Stimulated activated CD8-positive, alpha-beta memory T cell treated with anti-CD3 and anti-CD28 coated beads, Interleukin-4, amount 100 ng/mL, for 48 hours (primary cell): ENCODE measurements around the gene NPM3.

Experiments used
- DNase-seq: peaks from one replicate; pipeline ENCODE4 v3.0.0-alpha.2; 2020

The NPM3 gene

DNA sequence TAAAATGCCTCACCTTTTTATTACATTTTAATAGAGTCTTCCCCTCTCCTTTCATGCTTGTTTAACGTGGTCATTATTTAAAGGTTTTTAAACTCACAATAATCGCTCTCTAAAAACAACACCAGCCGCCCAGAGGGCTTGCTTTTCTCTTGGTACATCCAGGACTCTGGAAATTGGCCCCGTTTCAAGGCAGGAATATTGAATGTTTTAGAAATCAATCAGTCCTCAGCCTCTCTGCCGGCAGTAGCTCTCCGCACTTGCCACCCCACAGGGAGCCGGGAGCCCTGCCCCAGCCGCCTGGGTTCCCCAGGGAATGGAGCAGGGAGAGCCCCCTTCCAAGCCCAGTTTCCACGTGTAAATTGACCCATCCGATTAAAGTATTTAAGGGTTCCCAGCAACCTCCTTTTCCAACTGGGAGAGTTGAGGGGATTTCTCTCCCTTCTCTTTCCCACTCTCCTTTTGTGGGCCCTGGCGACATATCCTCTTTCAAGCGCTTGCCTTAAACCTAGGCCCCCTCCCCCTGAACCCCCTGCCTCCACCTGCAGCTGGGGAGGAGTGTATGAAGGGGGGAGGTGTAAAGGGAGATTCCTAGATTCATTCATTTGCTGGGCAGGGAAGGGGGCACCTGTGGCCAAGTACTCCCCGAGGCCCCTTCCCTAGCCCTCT, 9.2 kb downstream of the NPM3 start:
- DNase-seq = no peak

DNA sequence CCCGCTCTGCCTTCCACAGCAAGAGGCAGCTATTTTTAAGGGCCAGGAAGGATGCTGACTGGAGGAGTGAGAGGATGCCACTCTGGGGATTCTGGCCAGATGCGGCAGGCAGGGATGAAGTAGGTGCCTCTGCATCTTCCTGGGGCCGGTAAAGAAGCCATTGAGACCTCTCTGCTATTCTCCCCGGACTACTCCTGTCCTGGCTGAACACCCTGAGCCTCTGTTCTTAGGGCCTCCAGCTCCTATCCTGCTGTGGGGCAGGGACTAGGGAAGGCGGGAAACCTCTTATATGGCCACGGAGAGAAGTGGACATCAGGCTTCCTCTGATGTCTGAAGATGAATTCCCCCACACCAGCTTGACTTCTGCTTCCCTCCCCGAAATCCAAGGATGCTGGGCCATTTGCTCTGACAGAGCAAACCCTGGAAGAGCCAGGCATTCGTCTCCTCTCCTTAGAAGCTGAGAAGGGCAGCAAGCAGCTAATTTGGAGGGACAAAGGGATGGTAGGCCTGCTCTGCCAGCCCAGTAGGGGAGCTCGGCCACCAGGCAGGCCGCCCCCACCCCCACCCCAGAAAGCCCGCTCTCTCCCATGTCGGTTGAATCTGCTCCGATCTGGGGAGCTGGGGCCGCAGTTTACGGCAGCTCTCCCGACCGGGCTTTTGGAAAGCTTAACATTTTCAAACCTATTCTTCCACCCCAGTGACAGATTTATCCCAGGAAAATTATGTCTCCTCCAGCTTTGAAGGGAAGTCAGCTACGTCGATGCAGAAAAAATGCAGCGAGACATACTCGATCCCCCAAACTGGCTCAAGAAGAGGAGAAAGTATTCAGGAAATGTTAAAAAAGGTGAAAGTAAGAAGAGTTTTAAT, 10.1 kb downstream of the NPM3 start:
- no peak for DNase-seq

DNA sequence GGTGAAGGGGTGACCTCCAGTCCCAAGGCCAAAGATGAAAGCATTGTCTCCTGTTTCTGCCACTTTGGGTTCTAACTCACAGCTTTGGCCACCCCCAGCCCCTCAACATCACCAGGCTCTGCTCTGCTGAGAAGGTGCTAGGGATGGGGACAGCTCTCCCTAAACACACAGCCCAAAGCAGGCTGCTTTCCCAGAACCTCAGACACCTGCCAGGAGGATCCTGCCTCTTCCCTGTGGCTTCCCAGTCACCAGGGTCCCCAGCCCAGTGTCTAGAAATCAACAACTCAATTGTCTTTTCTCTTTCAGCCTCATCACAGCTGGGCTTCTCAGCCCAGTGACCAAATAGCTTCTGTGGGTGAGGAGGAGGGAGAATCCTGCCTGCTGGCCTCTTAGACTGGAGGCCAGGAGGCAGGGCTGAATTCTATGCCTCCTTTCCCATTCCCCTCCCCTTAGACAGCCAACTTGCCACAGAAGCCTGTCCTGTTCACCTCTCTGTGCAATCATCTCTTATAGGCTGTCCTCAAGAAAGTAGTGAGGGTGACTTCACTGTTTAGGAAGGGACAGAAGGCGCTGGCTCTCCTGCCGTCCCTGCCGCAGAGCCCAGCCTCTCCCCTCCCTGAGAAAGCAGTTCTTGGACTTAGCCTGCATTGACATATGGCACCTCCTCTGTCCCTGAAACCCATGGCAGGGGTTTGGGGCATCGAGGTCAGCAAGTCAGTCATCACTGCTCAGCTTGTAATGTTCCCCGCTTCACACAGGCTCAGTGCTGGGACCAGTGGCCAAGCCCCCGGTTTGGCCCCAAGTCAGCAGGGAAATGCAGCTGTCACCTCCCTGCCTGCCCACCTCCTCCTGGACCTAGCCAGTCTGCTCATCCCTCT, 11.0 kb downstream of the NPM3 start:
- DNase-seq = no peak

DNA sequence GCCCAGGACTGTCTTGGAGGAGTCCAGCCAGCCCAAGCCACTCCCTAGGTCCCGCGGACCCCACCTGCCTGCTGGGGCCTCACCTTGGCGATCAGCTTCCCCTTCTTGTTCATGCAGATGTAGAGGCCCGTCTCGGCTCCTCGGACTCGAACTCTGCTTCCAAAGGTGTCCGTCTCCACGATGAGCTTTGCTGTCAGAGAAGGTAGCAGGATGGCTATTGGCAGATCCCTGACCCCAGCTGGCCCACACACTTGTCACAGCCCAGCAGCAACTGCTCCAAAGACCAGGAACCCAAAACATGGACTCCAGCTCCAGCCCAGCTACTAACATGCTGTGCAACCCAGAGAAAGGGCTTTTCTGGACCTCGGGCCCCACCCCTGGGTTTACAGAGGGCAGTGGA, 11.9 kb downstream of the NPM3 start:
- DNase-seq = no peak

DNA sequence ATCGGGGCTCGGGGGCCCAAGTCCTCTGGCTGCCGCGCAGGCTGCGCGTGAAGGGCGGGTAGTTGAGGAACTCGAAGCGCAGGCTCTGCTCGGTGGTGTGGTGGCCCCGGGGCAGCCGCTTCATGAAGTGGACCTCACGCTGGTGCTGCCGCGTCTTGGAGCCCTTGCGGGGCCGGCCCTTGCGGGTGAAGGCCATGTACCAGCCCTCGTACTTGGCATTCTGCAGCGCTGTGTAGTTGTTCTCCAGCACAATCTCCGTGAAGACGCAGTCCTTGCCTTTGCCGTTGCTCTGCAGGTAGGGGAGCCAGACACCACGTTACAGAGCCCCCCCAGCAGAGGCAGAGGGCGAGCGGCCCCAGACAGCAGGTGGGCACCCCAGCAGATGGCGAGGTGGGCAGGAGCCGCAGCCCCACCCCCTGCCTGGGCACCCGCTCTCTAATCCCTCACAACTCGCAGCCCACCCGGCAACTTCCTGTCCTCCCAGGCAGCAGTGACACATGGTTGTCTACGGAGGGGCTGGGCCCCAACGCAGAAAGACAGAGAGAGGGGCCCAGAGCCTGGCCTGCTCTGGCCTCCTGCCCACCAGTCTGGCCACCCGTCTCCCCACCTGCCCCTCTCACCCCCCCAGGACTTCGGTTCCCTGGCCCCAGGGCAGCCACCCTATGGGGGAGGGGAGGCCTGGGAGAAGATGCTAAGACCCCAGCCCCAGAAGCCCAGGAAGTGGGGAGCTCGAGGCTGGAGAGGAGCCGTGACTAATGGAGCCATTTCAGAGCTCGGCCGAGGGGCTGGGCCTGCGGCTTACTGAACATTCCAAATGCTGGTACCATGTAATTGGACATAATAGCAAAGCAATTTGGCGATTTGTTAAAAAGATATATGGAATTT, 12.7 kb downstream of the NPM3 start:
- DNase-seq = no peak

DNA sequence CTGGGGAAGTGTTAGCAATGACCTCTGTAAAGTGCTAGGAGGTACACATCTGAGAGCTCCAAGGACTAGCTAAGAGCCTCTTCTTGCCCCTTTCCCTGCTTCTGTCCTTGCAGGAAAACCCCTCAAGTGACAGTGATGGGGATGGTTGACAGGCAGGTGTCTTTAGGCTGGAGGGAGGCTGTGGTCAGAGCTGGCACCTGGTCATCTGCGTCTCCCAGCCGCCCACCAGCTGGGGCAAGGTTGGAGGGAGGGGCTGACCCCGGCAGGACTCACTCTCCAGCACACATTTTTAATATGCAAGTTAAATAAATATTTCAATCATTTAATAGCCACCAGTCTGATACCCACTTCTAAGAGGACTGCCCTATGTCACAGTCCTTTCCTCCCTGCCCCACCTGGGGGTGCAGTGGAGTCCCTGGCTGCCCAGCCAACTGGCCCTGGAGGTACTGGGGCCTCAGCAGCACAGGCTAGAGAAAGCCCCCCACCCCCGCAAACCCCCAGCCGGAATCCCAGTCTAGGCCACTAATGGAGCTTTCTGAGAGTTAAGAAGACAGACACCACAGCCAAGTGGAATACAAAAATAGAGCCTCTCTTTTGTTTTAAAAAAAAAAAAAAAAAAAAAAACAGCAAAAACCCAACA, 13.6 kb downstream of the NPM3 start:
- no peak for DNase-seq

DNA sequence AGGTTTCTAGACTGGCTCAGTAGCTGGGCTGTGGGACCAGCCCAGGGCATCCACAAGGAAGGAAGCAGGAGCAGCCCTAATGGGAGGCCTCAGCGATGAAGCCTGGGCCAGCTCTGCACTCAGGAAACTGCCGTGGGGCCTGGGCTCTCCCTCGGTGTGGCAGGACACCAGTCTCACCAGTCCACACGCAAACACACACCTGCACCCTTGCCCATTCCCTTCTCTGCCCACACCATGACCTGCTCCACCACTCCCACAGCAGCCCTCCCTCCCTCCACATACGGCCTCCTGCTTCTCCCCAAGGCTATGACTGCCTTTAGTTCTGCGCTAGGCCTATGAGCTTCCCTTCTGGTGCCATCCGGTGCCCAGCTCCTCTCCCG, 14.5 kb downstream of the NPM3 start:
- DNase-seq = no peak

DNA sequence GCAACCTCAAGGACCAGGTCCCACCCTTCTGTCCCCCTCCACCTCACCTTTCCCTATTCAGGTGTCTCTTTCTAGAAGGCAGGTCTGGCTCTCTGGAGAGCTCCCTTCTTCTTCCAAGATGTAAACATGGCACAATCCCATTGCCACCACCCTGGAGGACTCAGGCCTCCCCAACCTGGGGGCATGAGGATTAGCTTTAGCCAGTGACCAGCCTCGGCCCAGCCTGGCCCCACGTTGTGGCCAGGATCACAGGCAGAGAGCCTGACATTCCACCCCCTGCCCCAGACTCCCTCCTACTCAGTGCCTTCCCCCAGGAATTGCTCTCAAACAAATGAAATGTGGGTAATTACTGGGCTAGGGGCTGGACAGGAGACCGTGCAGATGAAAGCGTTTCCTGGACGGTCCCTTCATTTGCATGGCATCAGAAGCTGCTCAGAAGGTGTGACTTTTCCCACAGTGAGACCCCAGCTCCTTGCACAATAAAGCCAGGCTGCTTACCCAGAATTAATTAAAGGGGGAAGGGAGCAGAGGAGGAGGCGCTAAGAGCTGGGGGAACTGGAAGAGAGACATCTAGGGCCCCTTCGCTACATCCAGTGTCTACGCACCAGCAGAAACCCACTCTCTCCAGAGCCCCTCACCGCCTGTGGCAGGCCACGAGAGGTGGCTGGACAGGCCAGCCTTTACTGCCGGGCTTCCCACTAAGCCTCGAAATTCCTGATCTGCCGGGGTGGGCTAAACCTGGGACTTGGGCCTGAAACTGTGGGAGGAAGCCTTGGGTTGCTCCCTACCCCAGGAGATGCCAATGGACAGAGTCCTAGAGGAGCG, 15.1 kb downstream of the NPM3 start:
- no peak for DNase-seq

DNA sequence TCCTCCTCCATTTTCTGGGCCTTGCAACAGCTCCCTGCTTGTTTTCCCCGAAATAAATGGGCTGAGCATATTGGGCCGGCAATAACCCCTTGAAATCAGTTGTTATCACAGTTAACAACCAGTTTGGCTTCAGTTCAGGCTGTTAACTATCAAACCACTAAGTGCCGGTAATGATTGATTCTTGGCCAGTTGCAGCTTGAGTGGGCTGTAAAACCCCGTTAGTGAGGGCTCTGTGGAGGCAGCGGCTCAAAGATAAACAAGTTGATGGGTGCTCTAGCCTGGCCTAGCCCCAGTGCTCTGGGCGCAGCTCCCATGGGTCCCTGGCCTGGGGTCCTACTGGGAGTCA, 15.7 kb downstream of the NPM3 start:
- DNase-seq = no peak

DNA sequence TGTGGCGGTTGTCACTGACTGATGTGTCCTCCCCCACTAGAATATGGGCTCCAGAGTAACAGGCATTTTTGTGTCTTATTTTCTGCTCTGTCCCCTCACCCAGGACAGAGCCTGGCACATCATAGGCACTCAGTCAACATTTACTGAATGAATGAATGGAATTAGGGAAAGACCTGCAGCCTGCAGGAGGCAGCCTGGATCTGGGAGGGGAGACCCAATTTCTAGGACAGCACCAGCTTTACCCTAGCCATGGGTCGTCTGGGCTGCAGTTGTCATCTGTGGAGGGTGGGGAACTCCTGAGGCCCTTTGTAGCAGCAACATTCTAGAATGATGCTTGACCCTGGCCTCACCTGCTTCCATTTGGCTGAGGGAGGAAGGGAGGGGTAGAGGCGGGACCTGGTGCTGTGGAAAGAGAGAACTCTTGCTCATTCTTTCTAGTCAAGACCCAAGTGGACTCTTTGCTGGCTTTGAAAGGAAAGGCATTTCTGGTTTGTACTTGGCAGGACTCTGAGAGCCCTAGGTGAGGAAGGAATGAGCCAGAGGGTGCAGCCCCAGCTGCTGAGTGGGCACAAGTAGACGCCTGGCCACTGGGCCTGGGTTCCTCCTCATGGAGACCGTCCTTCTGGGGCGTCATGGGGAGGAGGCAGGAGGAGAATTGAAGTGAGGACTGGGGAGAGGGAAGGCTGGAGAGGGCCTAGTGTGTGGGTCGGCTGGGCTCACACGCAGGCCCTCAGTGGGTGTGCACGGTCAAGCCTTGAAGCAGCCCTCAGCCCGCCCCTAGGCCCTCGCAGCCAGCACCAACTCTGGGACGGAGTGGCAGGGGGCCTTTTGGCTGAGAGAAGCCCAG, 16.3 kb downstream of the NPM3 start:
- no peak for DNase-seq

DNA sequence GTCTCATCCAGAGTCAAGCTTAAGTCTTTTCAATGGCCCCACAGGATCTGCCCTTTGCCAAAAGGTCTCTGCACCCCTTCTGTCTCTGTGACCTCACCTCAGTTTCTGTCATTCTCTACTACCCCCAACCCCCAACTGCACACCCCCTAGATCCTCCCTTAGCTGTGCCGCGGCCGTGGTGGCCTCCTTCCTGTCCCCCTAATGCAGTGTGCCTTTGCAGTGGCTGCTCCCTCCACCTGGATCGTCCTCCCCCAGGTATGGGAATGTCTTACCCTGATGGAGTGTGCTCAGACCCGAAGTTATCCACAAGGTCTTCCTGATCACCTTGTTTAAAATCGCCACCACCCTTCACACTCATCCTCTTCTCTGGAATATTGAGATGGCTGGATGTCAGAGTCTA, 16.9 kb downstream of the NPM3 start:
- no peak for DNase-seq

DNA sequence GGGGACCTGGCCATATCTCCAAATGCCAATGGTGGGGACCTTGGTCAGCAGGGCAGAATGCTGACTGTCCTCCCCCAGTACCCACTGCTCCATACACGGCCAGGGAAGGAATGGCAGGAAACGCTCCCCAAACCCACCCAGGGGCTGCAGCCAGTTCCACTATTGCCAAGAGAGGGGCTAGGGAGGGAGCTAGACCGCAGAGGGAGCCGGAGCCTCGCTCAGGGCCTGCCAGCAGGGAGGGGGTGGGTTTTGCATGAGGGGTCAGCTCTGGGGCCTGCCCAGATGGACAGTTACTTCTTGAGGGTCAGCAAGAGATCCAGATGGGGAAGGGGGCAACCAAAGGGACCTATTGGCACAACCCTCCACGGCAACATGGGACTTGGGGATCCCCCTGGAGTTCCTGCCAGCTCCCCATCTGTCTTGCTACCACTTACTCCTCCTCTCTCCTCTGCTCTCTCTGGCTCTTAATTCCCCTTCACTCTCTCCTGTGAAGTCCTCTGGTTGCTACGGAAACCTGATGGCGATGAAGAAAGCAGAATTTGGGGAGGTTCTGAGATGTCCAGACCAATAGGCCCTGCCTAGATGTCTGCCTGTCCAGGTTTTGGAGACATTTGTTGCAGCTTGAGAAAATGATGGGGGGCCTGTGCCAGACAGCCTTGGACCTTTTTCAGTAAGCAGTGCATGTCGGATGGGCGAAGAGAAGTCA, 20.0 kb downstream of the NPM3 start:
- DNase-seq = no peak

DNA sequence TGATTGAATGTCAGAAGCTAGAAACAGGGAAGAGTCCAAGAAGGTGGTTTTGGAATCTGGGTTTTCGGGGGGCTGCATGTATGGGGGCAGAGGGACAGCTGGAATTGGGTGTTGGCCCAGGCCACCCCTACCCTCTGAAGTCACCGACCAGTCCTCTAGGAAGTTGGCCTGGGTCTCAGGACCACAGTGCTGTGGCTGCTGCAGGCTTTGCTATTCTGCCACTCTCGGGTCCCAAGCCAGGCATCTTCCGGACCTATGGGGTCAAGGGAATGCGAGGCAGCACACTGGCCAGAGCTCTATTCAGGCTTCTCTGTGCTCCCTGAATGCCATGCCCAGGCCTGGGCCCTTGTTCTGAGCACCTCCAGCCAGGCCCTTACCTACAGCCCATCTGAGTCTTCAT, 20.5 kb downstream of the NPM3 start:
- DNase-seq = no peak

DNA sequence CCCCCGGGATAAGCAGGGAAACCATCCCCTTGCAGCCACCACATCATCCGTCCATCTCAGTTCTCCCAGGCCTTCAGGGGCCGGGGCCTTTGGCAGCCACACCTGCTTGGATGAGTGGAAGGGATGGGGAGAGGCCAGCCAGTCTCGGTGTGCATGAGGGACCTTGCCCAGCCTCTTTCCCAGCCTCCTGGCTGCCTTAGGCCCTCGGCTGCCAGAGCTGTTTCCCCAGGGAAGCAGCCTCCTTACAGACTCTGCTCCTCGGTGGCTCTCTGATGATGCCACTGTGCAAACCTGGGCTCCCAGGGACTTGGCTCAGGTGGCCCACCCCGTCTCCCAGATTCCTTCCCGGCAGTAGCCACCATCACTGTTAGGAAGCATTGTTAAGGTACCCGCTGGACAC, 22.0 kb downstream of the NPM3 start:
- DNase-seq = no peak

DNA sequence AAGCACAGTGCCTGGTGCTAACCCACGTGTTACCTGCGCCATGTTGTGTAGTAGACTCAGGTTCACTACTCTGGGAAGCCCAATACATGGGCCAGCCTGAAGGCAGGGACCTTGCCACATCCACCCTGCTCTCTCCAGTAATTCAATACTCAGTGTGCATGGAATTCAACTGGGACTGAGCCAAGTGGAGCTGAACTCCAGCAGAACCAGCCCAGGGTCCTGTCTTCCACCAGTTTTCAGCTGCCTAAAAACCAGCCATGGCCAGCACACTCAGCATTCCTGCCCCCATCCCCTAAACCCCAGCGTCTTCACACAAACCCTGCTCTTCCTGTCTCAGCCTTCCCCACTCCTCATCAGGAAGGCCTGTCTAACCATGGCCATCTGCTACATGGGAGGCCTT, 22.7 kb downstream of the NPM3 start:
- DNase-seq = no peak

DNA sequence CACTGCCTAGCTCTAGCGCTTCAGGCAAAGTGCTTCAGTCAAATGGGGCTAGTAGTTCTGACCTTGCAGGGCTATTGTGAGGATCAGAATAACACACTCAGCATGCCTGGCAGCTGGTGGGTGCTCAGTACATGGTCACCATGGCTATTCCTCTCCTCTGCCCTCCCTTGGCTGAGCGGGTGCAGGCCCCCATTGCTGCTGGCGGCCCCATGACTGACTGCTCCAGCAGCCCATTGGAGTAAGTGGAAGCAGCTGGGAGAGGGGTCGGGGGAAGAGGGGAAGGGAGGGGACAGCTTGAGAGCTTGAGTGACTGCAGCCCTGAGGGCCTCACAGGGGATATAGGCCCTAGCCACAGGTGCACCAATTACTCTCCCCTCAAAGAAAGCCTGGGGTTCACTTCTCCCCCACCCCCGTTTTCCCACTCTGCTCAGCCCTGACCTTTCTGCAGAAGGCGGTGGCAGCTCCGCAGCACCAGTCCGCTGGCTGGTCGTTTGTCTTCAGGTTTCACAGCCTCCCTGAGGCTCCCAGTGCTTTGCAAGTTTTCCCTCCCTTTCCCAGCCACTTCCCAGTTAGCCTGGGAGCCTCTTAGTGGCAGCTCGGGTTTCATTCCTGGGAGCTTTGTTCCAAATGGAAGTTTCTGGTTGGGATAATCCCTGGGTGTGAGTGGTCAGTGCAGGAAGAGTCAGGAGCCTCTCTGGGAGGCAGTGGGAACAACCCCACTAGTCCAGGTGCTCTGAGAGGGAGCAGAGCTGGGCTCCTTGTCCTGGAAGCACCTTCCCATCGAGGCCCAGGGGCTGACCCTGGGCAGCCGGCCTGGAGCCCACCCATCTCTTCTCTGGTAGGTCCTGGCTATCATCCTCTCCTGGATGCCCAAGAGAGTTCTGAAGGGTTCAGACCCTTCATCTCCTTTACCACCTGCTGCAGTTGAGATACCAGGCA, 23.7 kb downstream of the NPM3 start:
- DNase-seq = no peak

DNA sequence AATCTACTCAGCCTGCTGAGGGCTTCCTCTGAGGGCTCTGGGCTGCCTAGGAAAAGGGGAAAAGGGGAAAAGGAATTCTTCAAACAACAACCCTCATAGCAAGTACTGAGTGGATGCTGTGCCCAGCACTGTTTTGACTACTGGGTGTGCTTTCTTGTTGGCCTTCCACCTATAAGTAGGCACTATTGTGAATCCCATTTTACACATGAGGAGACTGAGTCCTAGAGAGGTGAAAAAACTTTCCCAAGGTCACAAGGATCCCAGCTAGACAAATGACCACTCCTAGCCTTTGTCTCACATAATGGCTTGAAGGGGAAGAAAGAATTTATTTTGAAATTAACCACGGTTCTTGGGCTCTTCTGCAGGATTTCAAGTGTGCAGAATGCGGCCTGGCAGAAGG, 24.4 kb downstream of the NPM3 start:
- DNase-seq = no peak

DNA sequence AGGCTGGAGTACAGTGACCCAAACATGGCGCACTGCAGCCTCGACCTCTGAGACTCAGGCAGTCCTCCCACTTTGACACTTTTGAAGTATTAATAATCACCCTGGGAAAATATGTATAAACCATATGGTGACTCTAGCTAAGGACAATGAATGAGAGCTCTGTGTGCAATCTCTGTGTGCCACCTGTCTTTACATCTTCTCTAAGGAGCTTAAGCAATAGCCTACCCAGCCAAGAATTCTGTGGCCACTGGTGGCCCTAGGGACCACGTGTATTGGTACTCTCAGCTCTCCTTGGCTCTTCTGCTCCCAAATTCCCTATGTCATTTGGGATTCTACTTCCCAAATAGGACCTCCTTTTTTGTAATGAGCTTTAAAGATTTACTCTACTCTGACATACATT, 31.0 kb downstream of the NPM3 start:
- DNase-seq = no peak
